HepG2 (cell line): ENCODE results near the gene COL26A1.

ENCODE experiments used
- CEBPZ ChIP-seq: IDR thresholded peaks from 2 replicates; pipeline ENCODE4 v1.6.1; 2012; ENCODE audit warnings: low read length, improper control_type of control experiment
- CREB3 ChIP-seq: sonication (generic); formaldehyde crosslinking; IDR thresholded peaks from 2 replicates; pipeline ENCODE4 v1.5.0; 2020; ENCODE audit warnings: missing genetic modification reagents
- FOSL1 ChIP-seq: sonication (generic); formaldehyde crosslinking; IDR thresholded peaks from 2 replicates; pipeline ENCODE4 v1.9.0; 2021; ENCODE audit warnings: missing genetic modification reagents, borderline replicate concordance
- MEF2D ChIP-seq: sonication (generic); formaldehyde crosslinking; IDR thresholded peaks from 2 replicates; pipeline ENCODE4 v1.5.1; 2020; ENCODE audit warnings: mild to moderate bottlenecking, missing genetic modification reagents
- U2AF2 ChIP-seq: fragments of 200-400 bp; formaldehyde crosslinking; IDR thresholded peaks from 2 replicates; pipeline ENCODE4 v1.6.1; 2017; ENCODE audit warnings: low read depth, mild to moderate bottlenecking, low read length
- ZBTB49 ChIP-seq: sonication (generic); formaldehyde crosslinking; IDR thresholded peaks from 2 replicates; pipeline ENCODE4 v1.4.0; 2020; ENCODE audit warnings: missing genetic modification reagents, borderline replicate concordance

- TF ChIP-seq MEF2D (CRISPR knock-in tag) (no peak), FOSL1 (CRISPR knock-in tag) (no peak), CEBPZ (no peak), U2AF2 (no peak), ZBTB49 (no peak), CREB3 (CRISPR knock-in tag) (no peak)
Observed at GRCh38 chr7:101605611-101606497, 243.2 kb downstream of the COL26A1 start.
